T-helper 1 cell treated with Interleukin-12 subunit alpha and Interleukin-12 subunit beta and Interleukin-4 antibody, amounts not matched to agents 30 ng/mL and 1 ng/mL, for 36 hours (primary cell): ENCODE measurements around the gene AQP5. TPM values are rescaled to one million over a fixed set of nuclear protein-coding genes. Genes with fewer than 3 reads are reported as not detected.

ENCODE experiments used
- intact Hi-C: fragments of 100-400 bp; cut with micrococcal nuclease; formaldehyde crosslinking; loops from one replicate; pipeline ENCODE4 v1.15.1; 2024
- total RNA-seq: library from RNA; stranded (reverse); gene quantifications from 2 replicates; pipeline ENCODE4 v1.2.3, GENCODE V29; 2022

Gene AQP5
- total RNA-seq, 1 donor from 2014 or later, result not detected

DNA sequence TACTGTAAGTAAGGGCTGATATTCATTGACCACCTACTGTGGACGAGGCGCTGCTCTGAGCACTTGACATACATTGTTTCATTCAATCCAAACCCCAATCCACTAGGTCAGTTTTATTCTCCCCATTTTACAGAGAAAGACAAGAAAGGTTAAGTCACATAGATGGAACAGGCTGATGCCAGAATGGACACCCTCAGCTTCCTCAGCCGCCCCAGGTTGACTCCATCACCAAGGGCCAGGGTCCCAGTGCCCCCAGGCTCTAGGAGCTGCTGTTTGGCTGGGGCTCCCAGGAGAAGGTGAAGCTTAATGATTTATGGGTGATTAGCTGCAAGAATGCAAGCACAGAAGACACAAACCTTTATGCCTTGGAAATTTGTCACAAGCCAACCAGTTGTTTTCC, 11.8 kb upstream of the AQP5 start:
- intact Hi-C loops, result no loop called here

GRCh38 chr12:49950273-49951251, 11.1 kb upstream of the AQP5 start, which contains the start of gene AQP2:
Gene AQP2 (plus strand): TSS chr12:49950737. CDS start chr12:49950831, 94 bp downstream.
- intact Hi-C loops, result no loop called here

DNA sequence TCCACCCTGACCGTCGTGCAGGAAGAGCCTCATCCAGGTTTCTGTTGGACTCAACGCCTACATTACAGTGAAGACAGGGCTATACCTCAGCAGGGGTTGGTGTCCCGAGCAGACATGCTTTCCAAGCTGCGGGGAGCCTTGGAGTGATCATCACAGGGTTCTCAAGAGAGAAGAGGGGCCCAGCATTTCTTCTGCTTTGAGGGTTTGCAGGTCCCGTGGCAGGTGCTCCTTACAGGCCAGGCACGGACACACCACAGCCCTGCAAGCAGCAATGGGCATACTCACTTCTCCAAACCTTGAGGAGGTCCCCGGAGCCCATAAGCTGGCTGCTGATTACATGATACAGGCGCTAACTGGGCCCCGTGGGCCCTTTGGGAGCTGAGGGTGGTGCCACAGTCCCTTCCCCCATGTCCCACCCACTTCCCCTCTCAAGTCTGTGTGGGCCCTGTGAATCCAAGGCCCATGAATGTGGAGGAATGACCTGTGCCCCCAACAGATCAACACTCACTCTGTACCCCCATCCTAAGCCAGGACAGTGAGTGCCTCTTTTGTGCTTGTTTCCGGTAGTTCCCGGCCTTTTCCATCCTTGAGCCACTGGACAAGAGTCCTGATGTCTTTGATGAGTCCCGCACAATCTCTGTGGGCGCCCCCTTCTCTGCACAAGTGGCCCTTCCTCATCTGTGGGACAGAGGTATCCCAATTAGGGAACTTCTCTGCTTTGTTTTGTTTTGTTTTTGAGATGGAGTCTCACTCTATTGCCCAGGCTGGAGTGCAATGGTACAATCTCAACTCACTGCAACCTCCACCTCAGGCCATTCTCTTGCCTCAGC, 10.0 kb upstream of the AQP5 start:
- intact Hi-C loops, result no loop called here

GRCh38 chr12:49952391-49953055, 9.1 kb upstream of the AQP5 start:
- intact Hi-C loops, result no loop called here

DNA sequence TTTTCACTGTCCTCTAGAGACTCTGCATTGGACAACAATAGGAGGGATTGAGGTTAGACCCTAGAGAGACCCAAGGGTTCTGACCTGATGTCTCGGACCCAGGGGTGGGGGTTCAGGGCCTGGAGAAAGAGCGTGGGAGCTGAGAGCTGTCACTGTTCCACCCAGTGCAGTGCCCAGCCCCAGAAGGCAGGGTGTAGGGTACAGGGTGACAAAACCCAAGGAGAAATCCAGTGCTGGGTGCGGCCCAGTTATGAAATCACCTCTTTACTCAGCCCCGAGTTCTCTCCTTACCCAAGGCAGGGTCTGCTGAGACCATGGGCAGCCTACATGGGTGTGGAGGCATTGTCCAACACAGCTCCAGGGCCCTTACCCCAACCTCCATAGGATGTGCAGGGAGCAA, 8.5 kb upstream of the AQP5 start:
- intact Hi-C loops, result no loop called here

- intact Hi-C loops, result no loop called here
Observed at GRCh38 chr12:49953961-49954846, 7.5 kb upstream of the AQP5 start.

DNA sequence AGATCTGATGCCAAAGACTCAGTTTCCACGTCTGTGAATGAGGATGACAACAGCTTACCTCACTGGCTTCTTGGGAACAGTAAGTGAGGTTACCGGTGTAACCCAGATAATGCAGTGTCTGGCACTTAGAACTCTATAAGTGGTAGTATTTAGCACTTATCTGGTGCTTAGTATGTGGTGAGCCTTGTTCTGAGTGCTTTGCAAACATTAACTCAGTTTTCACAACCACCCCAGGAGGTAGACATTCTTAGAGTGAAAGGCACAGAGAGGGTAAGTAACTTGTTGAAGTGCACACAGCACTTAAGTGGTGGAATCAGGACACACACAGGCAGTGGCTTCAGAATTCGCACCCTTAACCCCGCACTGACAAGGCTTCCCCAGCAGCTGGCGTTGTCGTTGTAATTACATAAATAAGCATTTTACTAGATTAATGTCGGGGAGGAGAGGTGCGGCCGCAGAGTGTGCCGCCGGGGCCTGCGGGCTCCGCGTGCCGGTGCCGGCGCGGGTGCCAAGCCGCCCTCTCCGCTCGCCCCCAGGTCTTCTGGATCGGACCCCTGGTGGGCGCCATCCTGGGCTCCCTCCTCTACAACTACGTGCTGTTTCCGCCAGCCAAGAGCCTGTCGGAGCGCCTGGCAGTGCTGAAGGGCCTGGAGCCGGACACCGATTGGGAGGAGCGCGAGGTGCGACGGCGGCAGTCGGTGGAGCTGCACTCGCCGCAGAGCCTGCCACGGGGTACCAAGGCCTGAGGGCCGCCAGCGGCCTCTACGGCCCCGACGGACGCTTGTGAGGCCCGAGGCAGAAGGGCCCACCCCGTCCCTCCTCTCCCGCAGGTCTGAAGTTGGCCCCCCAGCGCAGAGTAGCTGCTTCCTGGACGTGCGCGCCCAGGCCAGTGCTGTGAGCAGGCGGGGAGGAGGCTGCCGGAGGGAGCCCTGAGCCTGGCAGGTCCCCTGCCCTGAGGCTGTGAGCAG, 6.5 kb upstream of the AQP5 start:
- intact Hi-C loops, result no loop called here

DNA sequence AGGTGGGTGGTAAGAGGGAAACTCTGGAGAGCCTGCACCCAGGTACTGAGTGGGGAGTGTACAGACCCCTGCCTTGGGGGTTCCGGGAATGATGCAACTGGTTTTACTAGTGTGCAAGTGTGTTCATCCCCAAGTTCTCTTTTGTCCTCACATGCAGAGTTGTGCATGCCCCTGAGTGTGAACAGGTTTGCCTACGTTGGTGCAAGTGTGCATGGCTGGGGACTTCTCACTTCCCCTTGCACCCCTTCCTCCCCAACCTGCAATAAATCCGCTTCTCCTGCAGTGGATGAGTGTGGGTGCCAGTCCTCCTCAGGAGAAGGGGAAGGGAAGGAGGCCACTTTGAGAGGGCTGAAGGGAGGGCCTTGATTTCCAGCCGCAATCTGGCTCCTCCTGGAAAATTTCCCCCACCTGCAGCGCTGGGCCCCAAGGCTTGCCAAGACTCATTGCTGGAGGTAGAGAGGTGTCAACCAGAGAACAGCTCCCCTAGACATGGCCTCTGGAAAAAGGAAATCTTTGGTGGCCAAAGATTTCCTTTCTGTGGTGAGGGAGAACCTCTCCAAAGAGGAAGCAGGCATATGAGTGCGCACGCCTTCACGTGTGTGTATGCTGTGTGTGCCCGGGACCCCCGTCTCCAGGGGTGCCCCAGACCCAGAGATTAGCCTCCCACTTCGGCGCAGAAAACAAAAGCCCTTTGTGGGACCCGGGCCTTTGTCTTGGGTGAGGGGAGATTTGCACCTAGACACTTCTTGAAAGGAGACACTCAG, 5.6 kb upstream of the AQP5 start:
- intact Hi-C loops, result no loop called here

GRCh38 chr12:49956663-49957569, 4.8 kb upstream of the AQP5 start:
- intact Hi-C loops, result no loop called here

DNA sequence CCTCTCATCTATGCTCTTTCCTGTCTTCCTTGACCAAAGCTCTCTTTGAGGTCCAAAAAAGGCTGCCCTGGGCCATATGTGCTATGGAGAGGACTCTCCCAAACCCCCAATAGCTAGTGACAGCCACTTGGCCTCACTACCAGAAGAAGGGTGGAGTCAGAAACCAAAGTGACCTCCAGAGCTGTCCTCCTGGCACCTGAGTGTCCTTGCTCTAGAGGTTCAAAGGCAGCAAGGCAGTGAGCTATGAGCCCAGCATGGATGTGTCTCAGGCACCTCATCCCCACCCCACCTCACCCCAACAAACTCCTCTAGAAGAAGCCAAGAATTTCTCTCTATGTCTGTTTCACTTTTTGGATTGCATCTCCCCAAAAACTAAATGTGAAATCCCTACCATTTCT, 4.1 kb upstream of the AQP5 start:
- intact Hi-C loops, result no loop called here

DNA sequence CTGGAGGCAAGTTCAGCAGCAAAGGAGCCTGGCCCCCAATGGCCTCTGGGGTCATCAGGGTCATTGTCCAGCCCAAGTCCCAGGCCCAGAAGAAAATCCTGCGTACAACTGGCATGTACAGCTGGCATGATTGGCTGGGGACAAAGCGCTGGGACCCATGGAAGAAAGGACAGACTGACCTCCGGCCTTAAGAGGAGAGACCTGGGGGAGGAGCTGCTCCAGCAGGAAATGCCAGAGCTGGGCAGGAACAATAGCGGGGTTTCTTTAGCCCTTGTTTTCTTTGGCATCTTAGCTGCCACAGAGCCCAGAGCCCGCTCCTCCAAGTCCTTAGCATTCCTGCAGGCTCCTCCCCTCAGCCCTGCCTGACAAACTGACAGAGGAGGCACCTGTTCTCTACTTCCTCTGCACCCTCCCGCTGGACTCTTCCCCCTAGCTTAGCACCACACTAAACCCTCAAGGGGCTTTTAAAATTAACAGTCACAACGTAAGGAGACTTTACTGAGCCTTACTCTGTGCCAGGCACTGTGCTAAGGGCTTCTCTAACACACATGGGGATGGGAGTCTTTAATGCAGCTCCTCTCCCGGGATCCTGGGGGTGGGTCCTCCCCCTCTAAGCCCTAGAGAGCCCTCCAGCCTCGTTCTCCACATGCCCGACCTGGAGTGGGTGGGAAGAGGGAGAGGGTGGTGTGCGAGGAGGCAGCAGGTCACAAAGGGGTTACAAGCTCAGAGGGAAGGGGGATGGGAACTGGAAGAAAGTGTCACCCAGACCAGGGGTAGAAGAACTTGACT, 1.8 kb upstream of the AQP5 start:
- intact Hi-C loops, result no loop called here

DNA sequence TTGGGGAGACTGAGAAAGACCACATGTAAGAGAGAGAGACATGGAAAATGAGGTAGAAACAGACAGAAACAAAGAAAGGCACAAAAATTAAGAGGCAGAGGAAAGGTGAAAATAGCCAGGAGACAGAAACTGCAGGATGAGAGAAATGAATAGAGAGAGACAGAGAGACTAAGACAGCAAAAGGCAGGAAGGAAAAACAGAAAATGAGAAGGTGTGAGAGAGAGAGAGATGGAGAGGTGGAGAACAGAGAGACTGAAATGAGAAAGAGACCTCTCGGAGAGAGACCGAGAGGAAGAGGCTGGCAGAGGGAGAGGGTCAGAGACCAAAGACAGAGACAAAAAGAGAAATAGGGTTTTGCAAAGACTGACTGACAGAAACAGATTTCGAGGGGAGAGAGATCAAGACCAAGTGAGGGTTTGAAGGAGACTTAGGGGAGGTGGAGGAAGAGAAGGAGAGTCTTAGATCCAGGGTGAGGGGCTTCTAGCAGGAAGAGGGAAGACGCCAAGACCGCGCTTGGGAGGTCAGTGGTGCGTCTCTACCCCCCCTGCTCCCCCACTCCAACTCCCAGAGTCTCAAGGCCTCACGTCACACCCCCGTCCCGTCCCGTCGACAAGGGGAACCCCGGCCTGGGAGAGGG, 1.1 kb upstream of the AQP5 start:
- intact Hi-C loops, result no loop called here

GRCh38 chr12:49961993-49962764, 507 bp downstream of the AQP5 start:
- intact Hi-C loops, result no loop called here

DNA sequence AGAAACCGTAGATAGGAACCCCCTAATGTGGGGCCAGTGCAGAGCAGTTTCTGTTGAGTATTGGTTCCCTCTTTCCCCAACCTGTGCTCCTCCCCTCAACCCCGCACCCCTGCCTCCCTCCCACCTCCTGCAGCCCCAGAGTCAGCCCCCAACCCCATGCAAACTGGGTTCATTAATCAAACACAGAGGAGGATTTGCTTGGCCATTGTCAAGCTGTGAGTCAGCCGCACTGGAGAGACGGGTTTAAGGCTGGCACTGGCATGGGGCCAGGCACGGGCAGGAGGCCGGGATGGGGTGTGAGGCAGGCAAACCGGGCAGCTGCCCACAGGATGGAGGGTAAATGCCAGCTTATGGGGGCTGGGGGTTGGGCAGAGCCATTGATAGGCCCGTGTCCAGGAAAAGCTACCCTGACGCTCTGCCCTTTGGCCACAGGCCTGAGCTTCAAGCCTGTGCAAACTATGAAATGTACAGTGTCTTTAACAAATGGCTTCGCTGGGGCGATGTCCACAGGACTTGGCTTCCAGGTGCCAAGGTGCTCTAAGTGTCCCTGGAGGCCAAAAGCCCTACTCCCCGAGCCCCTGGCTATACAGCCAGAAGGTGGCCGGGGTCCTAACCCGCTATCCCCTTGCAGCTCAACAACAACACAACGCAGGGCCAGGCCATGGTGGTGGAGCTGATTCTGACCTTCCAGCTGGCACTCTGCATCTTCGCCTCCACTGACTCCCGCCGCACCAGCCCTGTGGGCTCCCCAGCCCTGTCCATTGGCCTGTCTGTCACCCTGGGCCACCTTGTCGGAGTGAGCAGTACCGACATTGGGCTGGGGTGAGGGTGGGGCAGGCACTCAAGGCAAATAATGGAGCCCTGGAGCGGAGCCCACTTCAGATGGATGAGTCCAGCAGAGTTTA, 1.4 kb downstream of the AQP5 start:
- intact Hi-C loops, result no loop called here
